Mononuclear cell (primary cell): ENCODE measurements around the gene ERO1A. TPM values are rescaled to one million over a fixed set of nuclear protein-coding genes. Genes with fewer than 3 reads are reported as not detected.

Experiments used
- H3K27me3 ChIP-seq: 2 replicates; pipeline ENCODE4 v1.6.0; 2011; ENCODE audit warnings: low read length, control low read depth; ENCODE audit not compliant: insufficient read depth
- H3K4me1 ChIP-seq: 2 replicates; pipeline ENCODE4 v1.5.1; 2011; ENCODE audit warnings: mild to moderate bottlenecking, low read length, control low read depth; ENCODE audit not compliant: insufficient read depth
- H3K4me3 ChIP-seq: 2 replicates; pipeline ENCODE4 v1.5.1; 2011; ENCODE audit warnings: mild to moderate bottlenecking, low read length, moderate library complexity
- H3K9me3 ChIP-seq: 2 replicates; pipeline ENCODE4 v1.5.1; 2011; ENCODE audit warnings: low read depth, mild to moderate bottlenecking, control low read depth, low read length
- total RNA-seq: library from RNA; depleted of rRNA; stranded (reverse); fragments of >200 nt; gene quantifications from one replicate; pipeline ENCODE4 v1.2.3, GENCODE V29; 2012

The ERO1A gene
- total RNA-seq, 1 donor, result 71.6 TPM

GRCh38 chr14:52663850-52664249 lies 31.5 kb downstream of the ERO1A start:
- H3K4me1 ChIP-seq, result no peaks in the 10 kb centered on the region
- no peaks in the 10 kb centered on the region for H3K27me3 ChIP-seq
- no peak overlapping the region for H3K4me3 ChIP-seq
- no peaks in the 10 kb centered on the region for H3K9me3 ChIP-seq

DNA sequence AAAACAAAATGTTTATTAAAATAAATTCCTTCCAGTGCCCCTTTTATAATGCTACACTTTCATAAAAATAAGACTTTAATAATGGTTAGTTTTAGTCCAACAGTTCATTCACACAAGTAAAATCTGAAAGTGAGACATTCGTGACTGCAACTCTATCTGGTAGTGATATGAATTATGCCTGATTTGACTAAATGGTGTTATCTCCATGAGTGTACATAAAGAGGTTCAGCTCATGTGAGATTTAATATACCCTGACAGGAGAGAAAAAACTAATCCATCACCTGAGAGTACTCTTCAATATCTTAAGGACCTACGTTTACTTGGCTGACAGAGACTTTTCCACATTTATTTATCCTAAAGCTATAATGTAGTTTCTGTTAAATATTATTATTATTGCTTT lies 34.0 kb downstream of the ERO1A start:
- Histone ChIP-seq H3K4me3 (no peak overlapping the region), H3K4me1 (no peaks in the 10 kb centered on the region), H3K27me3 (no peaks in the 10 kb centered on the region), H3K9me3 (no peaks in the 10 kb centered on the region)

GRCh38 chr14:52660832-52661231 lies 34.5 kb downstream of the ERO1A start:
- no peaks in the 10 kb centered on the region for H3K4me1 ChIP-seq
- no peaks in the 10 kb centered on the region for H3K9me3 ChIP-seq
- H3K4me3 ChIP-seq, result no peak overlapping the region
- no peaks in the 10 kb centered on the region for H3K27me3 ChIP-seq

GRCh38 chr14:52660325-52660724 lies 35.0 kb downstream of the ERO1A start:
- H3K4me3 ChIP-seq, result no peak overlapping the region
- no peaks in the 10 kb centered on the region for H3K27me3 ChIP-seq
- no peaks in the 10 kb centered on the region for H3K9me3 ChIP-seq
- H3K4me1 ChIP-seq, result no peaks in the 10 kb centered on the region

- no peak overlapping the region for H3K4me3 ChIP-seq
- H3K9me3 ChIP-seq, result no peaks in the 10 kb centered on the region
- H3K27me3 ChIP-seq, result no peaks in the 10 kb centered on the region
- H3K4me1 ChIP-seq, result no peaks in the 10 kb centered on the region
Observed at GRCh38 chr14:52656905-52657304, 38.5 kb downstream of the ERO1A start.

DNA sequence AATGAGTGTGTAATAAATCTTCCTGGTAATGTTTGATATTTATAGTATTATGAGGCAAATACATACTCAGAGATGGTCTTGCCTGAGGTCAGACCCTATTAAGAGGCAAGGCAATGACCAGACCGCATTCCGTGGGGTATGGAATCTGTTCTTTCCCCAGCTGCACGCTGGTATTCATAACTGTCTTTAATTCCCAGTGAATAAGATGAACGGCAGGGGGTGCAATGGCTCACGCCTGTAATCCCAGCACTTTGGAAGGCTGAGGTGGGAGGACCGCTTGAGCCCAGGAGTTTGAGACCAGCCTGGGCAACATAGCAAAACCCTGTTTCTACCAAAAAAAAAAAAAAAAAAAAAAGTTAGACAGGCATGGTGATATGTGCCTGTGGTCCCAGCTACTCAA lies 44.6 kb downstream of the ERO1A start:
- no peaks in the 10 kb centered on the region for H3K27me3 ChIP-seq
- no peaks in the 10 kb centered on the region for H3K9me3 ChIP-seq
- H3K4me3 ChIP-seq, result no peak overlapping the region
- no peaks in the 10 kb centered on the region for H3K4me1 ChIP-seq

DNA sequence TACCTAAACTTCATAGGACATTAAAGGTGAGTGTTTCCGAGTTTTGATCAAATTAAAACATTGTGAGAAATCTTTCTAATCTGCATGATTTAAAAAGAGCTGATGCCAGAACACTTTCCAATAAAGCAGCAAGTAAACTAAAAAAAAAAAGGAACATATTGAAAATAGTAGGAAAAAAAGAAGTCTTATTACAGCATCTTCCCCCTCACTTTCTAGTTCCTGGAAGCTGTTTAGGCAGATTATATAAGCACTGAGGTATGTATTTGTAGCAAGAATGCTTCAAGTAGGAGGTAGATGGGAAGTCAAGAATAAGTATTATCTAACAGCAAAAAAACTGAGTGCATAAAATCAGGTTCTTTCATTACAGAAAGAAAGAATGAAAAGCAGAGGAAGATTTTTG lies 45.8 kb downstream of the ERO1A start:
- H3K9me3 ChIP-seq, result no peaks in the 10 kb centered on the region
- no peaks in the 10 kb centered on the region for H3K4me1 ChIP-seq
- H3K4me3 ChIP-seq, result no peak overlapping the region
- no peaks in the 10 kb centered on the region for H3K27me3 ChIP-seq

- Histone ChIP-seq H3K27me3 (no peaks in the 10 kb centered on the region), H3K4me1 (no peaks in the 10 kb centered on the region), H3K9me3 (peaks cover 5% of the 10 kb centered on the region), H3K4me3 (no peak overlapping the region)
Observed at GRCh38 chr14:52641745-52642144, 53.6 kb downstream of the ERO1A start.

DNA sequence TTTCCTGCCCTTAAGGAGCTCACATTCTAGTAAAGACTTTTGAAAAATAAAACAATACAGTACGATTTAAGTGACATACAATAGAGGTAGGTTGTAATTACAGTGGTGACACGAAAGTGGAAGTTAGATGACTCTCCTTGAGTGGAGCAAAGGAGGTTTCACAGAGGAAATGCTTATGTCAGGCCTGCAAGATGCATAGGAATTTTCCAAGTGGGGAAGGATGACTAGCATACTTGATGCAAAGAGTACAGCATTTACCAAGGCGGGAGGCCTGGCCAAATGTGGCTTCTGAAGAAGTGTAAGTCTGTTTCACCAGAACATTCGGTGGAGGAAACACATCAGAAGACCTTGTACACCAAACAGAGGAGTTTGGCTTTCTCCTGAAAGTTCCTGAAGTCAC lies 55.2 kb downstream of the ERO1A start:
- Histone ChIP-seq H3K27me3 (no peaks in the 10 kb centered on the region), H3K4me3 (no peak overlapping the region), H3K9me3 (peaks cover 5% of the 10 kb centered on the region), H3K4me1 (no peaks in the 10 kb centered on the region)

DNA sequence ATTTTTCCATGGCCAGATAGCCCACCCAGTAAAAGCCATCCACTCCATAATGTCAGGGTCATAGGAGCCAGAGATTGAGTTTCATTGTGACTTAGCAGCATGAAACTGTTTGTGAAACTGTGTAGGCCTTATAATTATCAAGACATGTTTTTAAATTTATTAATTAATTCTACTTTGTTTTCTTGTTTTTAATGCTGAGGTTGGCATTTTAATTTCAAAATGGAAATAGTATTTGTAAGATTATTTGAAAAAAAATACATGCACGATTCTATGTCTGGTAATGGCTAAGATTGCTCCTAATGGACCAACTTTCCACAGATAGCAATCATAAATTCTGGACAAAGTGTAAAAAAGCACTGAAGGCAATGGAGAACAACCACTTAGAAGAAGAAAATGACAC lies 75.7 kb downstream of the ERO1A start:
- Histone ChIP-seq H3K9me3 (no peaks in the 10 kb centered on the region), H3K27me3 (no peaks in the 10 kb centered on the region), H3K4me3 (no peak overlapping the region), H3K4me1 (no peaks in the 10 kb centered on the region)

DNA sequence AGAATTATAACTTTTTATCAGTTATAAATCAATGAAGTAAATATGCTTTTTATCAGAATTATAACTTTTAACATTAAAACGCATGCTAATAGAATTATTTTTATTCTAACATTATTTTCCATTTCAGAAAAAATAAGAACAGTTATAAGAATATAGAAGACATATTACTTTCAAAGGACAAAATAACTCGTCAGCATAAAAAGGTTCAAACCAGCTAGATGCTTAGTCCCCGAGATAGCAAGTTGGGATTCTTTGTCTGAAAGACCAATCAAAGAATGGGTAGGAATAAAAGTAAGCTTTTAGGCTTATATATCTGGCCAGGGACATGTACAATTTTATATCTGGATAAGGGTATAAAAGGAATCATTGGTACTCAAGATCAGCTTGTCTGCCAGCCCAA lies 76.8 kb downstream of the ERO1A start:
- Histone ChIP-seq H3K27me3 (no peaks in the 10 kb centered on the region), H3K4me1 (no peaks in the 10 kb centered on the region)

GRCh38 chr14:52610187-52610586 lies 85.2 kb downstream of the ERO1A start:
- H3K4me3 ChIP-seq, result no peak overlapping the region
- H3K9me3 ChIP-seq, result no peaks in the 10 kb centered on the region
- H3K4me1 ChIP-seq, result no peaks in the 10 kb centered on the region
- no peaks in the 10 kb centered on the region for H3K27me3 ChIP-seq

More for the DNA sequence above, 76.8 kb downstream of the ERO1A start:
- no peaks in the 10 kb centered on the region for H3K9me3 ChIP-seq
- no peak overlapping the region for H3K4me3 ChIP-seq

DNA sequence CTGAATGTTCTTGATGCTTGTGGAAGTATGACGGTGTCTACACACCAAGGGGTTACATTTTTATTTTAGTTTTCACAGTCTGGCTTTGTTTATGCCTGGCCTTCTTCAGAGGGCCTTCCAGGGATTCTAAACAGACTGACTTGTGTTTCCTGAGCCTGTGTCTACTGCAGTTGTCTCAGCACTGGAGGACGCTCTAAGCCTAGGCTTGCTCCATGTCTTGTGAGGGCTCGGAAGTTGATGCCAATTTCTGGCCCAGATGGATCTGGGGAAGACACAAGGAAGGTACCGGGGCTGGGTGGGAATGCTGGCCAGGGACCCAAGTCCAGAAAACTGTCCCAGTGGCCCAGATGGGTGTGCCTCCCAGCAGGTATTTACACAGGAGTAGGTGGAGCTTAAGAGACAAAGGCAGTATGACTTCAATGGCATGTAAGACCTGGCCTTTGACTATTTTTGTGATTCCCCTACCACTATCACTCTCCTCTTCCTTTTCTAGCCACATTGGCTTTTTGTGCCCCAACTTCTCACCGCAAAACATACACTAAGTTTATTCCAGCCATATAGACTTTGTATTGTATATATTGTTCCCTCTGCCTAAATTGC lies 85.8 kb downstream of the ERO1A start:
- H3K4me3 ChIP-seq, result no peak overlapping the region
- H3K4me1 ChIP-seq, result no peaks in the 10 kb centered on the region
- H3K27me3 ChIP-seq, result no peaks in the 10 kb centered on the region
- no peaks in the 10 kb centered on the region for H3K9me3 ChIP-seq

DNA sequence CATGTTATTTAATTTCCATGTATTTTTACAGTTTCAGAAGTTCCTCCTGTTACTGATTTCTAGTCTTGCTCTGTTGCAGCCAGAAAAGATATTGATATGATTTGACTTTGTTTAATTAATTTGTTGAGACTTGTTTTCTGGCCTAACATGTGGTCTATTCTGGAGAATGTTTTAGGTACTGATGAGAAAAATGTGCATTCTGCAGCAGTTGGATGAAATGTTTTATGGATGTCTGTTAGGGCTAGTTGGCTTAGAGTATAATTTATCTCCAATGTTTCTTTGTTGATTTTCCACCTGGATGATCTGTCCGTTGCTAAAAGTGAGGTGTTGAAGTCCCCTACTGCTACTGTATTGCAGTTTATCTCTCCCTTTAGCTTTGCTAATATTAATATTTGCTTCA lies 88.3 kb downstream of the ERO1A start:
- Histone ChIP-seq H3K4me1 (no peaks in the 10 kb centered on the region), H3K9me3 (no peaks in the 10 kb centered on the region), H3K4me3 (no peak overlapping the region), H3K27me3 (no peaks in the 10 kb centered on the region)

DNA sequence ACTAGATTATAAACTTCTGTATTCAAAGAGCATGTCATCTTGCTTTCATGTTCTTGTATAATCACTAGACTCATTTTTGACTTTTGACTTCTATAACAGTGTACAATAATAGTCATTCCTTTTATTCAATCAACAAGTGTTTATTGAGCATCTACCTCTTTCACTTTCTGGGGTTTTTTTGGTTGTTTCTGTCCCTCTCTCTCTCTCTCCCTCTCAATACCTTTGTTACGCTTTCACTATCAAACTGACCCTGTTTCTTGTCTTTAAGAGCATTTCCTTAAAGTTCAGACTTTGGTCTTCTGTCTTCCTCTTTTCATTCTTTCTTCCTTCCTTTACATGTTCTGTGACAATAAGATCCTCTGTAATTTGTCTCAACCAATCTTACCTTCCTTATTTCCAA lies 93.2 kb downstream of the ERO1A start:
- no peaks in the 10 kb centered on the region for H3K4me1 ChIP-seq
- H3K9me3 ChIP-seq, result no peaks in the 10 kb centered on the region
- no peak overlapping the region for H3K4me3 ChIP-seq
- H3K27me3 ChIP-seq, result no peaks in the 10 kb centered on the region

DNA sequence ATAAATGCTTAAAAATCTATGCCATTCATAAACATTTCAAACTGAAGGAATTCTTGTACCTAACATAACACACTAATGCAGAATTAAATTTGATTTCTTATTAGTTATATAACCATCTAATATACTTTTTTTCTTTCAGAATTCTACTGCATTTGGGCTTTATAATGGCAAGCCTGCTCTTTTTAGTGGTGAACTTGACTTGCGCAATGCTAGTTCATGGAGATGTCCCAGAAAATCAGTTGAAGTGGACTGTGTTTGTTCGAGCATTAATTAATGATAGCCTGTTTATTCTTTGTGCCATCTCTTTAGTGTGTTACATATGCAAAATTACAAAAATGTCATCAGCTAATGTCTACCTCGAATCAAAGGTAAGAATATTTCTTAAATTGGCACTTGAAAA lies 95.4 kb downstream of the ERO1A start:
- Histone ChIP-seq H3K4me3 (no peak overlapping the region), H3K4me1 (no peaks in the 10 kb centered on the region), H3K9me3 (no peaks in the 10 kb centered on the region), H3K27me3 (no peaks in the 10 kb centered on the region)
